GM12878 (cell line): Measurements from ENCODE around the gene SCARF1. TPM values are rescaled to one million over a fixed set of nuclear protein-coding genes. Genes with fewer than 3 reads are reported as not detected.

ENCODE experiments used
- ASH2L ChIP-seq: fragments of 300-600, 200-600 bp; sonication (generic); IDR thresholded peaks from 2 replicates; pipeline ENCODE4 v1.6.1; 2017; ENCODE audit warnings: low read depth, mild to moderate bottlenecking, borderline replicate concordance
- ATF2 ChIP-seq: IDR thresholded peaks from 2 replicates; pipeline ENCODE4 v1.6.1; 2012; ENCODE audit warnings: low read length, inconsistent platforms
- CBFB ChIP-seq: IDR thresholded peaks from 2 replicates; pipeline ENCODE4 v1.6.1; 2016; ENCODE audit warnings: antibody characterized with exemption, low read depth
- CHD1 ChIP-seq: IDR thresholded peaks from 2 replicates; pipeline ENCODE4 v1.6.1; 2012; ENCODE audit warnings: low read depth, low read length, improper control_type of control experiment
- CREM ChIP-seq: IDR thresholded peaks from 2 replicates; pipeline ENCODE4 v1.6.1; 2014; ENCODE audit warnings: antibody characterized with exemption, low read depth
- IKZF1 ChIP-seq: fragments of 450-650 bp; conservative IDR thresholded peaks from 2 replicates; pipeline ENCODE4 v1.6.1; 2017; ENCODE audit warnings: antibody characterized with exemption, mild to moderate bottlenecking
- IKZF2 ChIP-seq, 2 experiments: fragments of 450-650 bp; IDR thresholded peaks; 2 replicates each; pipeline ENCODE4 v1.6.1; 2017; ENCODE audit warnings: mild to moderate bottlenecking in 2 of 2, moderate library complexity in 2 of 2
- KAT2A ChIP-seq: conservative IDR thresholded peaks from 2 replicates; pipeline ENCODE4 v1.6.1; 2011; ENCODE audit warnings: low read depth, low read length; ENCODE audit not compliant: control insufficient read depth
- LARP7 ChIP-seq: fragments of 450-650 bp; IDR thresholded peaks from 2 replicates; pipeline ENCODE4 v1.6.1; 2017; ENCODE audit warnings: mild to moderate bottlenecking
- MEF2A ChIP-seq: IDR thresholded peaks from 2 replicates; pipeline ENCODE4 v1.6.1; 2011; ENCODE audit warnings: low read depth, mild to moderate bottlenecking, low read length, moderate library complexity; ENCODE audit not compliant: insufficient read depth
- PBX3 ChIP-seq: IDR thresholded peaks from 2 replicates; pipeline ENCODE4 v1.6.1; 2011; ENCODE audit warnings: mild to moderate bottlenecking, low read depth, low read length, moderate library complexity; ENCODE audit not compliant: insufficient replicate concordance
- PKNOX1 ChIP-seq: fragments of 450-650 bp; IDR thresholded peaks from 2 replicates; pipeline ENCODE4 v1.6.1; 2016; ENCODE audit warnings: mild to moderate bottlenecking
- RB1 ChIP-seq: fragments of 450-650 bp; formaldehyde crosslinking; IDR thresholded peaks from 2 replicates; pipeline ENCODE4 v1.6.1; 2017; ENCODE audit warnings: mild to moderate bottlenecking, borderline replicate concordance
- RUNX3 ChIP-seq: IDR thresholded peaks from 2 replicates; pipeline ENCODE4 v1.6.1; 2012; ENCODE audit warnings: low read length, inconsistent platforms
- SMAD5 ChIP-seq: IDR thresholded peaks from 2 replicates; pipeline ENCODE4 v1.6.1; 2016; ENCODE audit warnings: antibody characterized with exemption, low read depth
- SUPT20H ChIP-seq: IDR thresholded peaks from 2 replicates; pipeline ENCODE4 v1.6.1; 2011; ENCODE audit warnings: low read depth, mild to moderate bottlenecking, low read length, moderate library complexity, borderline replicate concordance; ENCODE audit not compliant: control insufficient read depth
- TCF12 ChIP-seq: IDR thresholded peaks from 2 replicates; pipeline ENCODE4 v1.6.1; 2011; ENCODE audit warnings: low read depth, mild to moderate bottlenecking, low read length
- TCF3 ChIP-seq: IDR thresholded peaks from 2 replicates; pipeline ENCODE4 v1.6.1; 2012; ENCODE audit warnings: low read depth, mild to moderate bottlenecking, low read length, borderline replicate concordance; ENCODE audit not compliant: insufficient read depth
- YY1 ChIP-seq: IDR thresholded peaks from 2 replicates; pipeline ENCODE4 v1.6.1; 2011; ENCODE audit warnings: low read depth, mild to moderate bottlenecking, low read length
- ZBTB40 ChIP-seq: fragments of 450-650 bp; IDR thresholded peaks from 2 replicates; pipeline ENCODE4 v1.6.1; 2016; ENCODE audit warnings: mild to moderate bottlenecking, moderate library complexity, borderline replicate concordance
- ZNF622 ChIP-seq: fragments of 450-650 bp; IDR thresholded peaks from 2 replicates; pipeline ENCODE4 v1.6.1; 2017; ENCODE audit warnings: mild to moderate bottlenecking, inconsistent platforms
- ZSCAN29 ChIP-seq: fragments of 450-650 bp; IDR thresholded peaks from 2 replicates; pipeline ENCODE4 v1.6.1; 2017; ENCODE audit warnings: mild to moderate bottlenecking, moderate library complexity
- polyA plus RNA-seq, 11 experiments: library from polyadenylated mRNA; depleted of rRNA in 4 of 11; unstranded in 6 of 11; stranded (reverse) in 5 of 11; fragments of >200 nt; fragmentation: Nextera tagmentation in 4 of 11; fragmentation: Illumina TruSeq in 1 of 11; extraction: Ambion mirVana in 4 of 11; extraction: Trizol in 1 of 11; gene quantifications; 1 replicate in 1 of 11; 2 replicates in 10 of 11; pipeline versions ENCODE4 v1.2.1 to v1.2.3, GENCODE V29; 2011 to 2016; ENCODE audit warnings: inconsistent platforms in 2 of 11, missing spikeins in 2 of 11, low read depth in 1 of 11
- total RNA-seq, 4 experiments: library from RNA; depleted of rRNA in 3 of 4; stranded (reverse); fragments of >200 nt in 3 of 4; fragmentation: Illumina TruSeq in 1 of 4; extraction: Trizol in 1 of 4; gene quantifications; 2 replicates each; pipeline versions ENCODE4 v1.2.1 to v1.2.3, GENCODE V29; 2013 to 2021

The SCARF1 gene
- total and polyA plus RNA-seq, 10 of the 15 experiments (the other 5 are each of a cell fraction or from before 2014, with no cell fraction given) = 0.10 to 1.7 (median 0.43) TPM

- no peak for TF ChIP-seq PKNOX1
- 0 out of 2 replicates have a peak, but pooled peaks have one; percentile 42 for TF ChIP-seq LARP7
- TF ChIP-seq CBFB = peak; percentile 86
- peak; percentile 75 for TF ChIP-seq CREM
- TF ChIP-seq RB1 = no peak
- TF ChIP-seq TCF3 = peak; percentile 100
- peak; percentile 84 to 89 for TF ChIP-seq IKZF2 (IDR thresholded peaks at IDR 0.05)
- TF ChIP-seq ZSCAN29 = no peak
- peak; percentile 100 for TF ChIP-seq TCF12
- peak; percentile 90 for TF ChIP-seq IKZF1
- no peak for TF ChIP-seq CHD1
- no peak for TF ChIP-seq PBX3
- no peak for TF ChIP-seq SUPT20H
- TF ChIP-seq YY1 = no peak
- no peak for TF ChIP-seq ATF2
- no peak for TF ChIP-seq ZBTB40
- peak; percentile 88 for TF ChIP-seq RUNX3
- no peak for TF ChIP-seq KAT2A
- no peak for TF ChIP-seq SMAD5
- TF ChIP-seq MEF2A = 0 out of 2 replicates have a peak, but pooled peaks have one; percentile 21
- no peak for TF ChIP-seq ZNF622
- no peak for TF ChIP-seq ASH2L
Observed at GRCh38 chr17:1592751-1593629, 52.5 kb downstream of the SCARF1 start (continued).
